GM10248 (cell line): ENCODE measurements around the gene PRL.

Experiments used
- CTCF ChIA-PET: fragments of 300-600 bp; sonication (Branson Sonifier 250); formaldehyde crosslinking; extraction: SDS; loops from one replicate; lab custom pipeline; 2021; ENCODE audit warnings: antibody characterized with exemption; lab: Yijun Ruan, JAX
- POLR2A ChIA-PET: fragments of 350-650 bp; sonication (Branson Sonifier 250); formaldehyde crosslinking; extraction: SDS; loops from one replicate; lab custom pipeline; 2020; ENCODE audit warnings: antibody characterized with exemption; lab: Yijun Ruan, JAX
- DNase-seq: peaks from one replicate; pipeline ENCODE4 v3.0.0; 2012; ENCODE audit errors: extremely low spot score
- TF ChIP-seq, protein P1 (sequence below): IDR thresholded peaks from 2 replicates; pipeline ENCODE4 v1.5.1; 2012; ENCODE audit warnings: mild to moderate bottlenecking, low read depth; ENCODE audit errors: extremely low read depth, missing control alignments, control extremely low read depth

PRL gene

GRCh38 chr6:22322103-22323030, 25.5 kb upstream of the PRL start:
- POLR2A ChIA-PET = no interaction called here
- DNase-seq = no peak
- TF ChIP-seq, protein P1, sequence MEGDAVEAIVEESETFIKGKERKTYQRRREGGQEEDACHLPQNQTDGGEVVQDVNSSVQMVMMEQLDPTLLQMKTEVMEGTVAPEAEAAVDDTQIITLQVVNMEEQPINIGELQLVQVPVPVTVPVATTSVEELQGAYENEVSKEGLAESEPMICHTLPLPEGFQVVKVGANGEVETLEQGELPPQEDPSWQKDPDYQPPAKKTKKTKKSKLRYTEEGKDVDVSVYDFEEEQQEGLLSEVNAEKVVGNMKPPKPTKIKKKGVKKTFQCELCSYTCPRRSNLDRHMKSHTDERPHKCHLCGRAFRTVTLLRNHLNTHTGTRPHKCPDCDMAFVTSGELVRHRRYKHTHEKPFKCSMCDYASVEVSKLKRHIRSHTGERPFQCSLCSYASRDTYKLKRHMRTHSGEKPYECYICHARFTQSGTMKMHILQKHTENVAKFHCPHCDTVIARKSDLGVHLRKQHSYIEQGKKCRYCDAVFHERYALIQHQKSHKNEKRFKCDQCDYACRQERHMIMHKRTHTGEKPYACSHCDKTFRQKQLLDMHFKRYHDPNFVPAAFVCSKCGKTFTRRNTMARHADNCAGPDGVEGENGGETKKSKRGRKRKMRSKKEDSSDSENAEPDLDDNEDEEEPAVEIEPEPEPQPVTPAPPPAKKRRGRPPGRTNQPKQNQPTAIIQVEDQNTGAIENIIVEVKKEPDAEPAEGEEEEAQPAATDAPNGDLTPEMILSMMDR = no peak
- CTCF ChIA-PET = no interaction called here

GRCh38 chr6:22320750-22321149, 23.9 kb upstream of the PRL start:
- no peak for DNase-seq
- TF ChIP-seq, protein P1 = no peak
- CTCF ChIA-PET = interaction anchor here (1.1 to 2.3 kb wide), 2 partner anchors 10 to 12 kb away, joined by 3 to 6 read pairs; no protein-coding TSS in a partner anchor
- POLR2A ChIA-PET = no interaction called here

DNA sequence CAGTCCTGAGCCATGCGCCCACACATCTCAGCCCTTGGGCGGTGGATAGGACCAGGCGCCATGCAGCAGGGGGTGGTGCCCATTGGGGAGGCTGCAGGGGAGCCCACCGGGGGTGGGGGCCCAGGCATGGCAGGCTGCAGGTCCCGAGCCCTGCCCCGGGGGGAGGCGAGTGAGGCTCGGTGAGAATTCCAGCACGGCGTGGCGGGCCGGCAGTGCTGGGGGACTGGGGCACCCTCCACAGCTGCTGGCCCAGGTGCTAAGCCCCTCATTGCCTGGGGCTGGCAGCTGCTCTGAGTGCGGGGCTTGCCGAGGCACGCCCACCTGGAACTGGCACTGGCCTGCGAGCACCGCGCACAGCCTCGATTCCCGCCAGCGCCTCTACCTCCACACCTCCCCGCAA, 21.6 kb upstream of the PRL start:
- no peak for DNase-seq
- POLR2A ChIA-PET = no interaction called here
- TF ChIP-seq, protein P1 = no peak
- CTCF ChIA-PET = interaction anchor here (2.3 kb wide), 1 partner anchor 10 kb away, joined by 6 read pairs; no protein-coding TSS in a partner anchor

GRCh38 chr6:22313796-22314195, 17.0 kb upstream of the PRL start:
- no peak for DNase-seq
- POLR2A ChIA-PET = no interaction called here
- TF ChIP-seq, protein P1 = no peak
- CTCF ChIA-PET = interaction anchor here (1.1 kb wide), 1 partner anchor 13 kb away, joined by 3 read pairs; no protein-coding TSS in a partner anchor

DNA sequence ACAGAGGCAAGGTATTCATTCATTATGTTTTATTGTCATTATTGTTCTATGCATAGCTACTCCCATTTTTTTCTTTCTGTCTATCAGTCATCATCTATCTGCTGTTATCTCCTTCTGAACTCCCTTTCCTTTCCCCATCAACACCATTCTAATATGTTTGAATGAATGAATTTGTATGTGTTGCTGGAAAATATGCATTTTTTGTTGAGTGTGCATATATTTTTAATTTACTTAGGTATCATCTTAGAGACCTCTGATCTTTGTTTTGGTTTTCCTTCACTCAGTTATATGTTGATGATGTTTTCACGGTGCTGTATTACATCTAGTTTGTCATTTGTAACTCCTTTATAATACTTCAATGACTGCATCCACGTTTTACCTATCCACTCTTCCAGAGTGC, 12.1 kb upstream of the PRL start:
- ChIA-PET POLR2A (no interaction called here), CTCF (interaction anchor here (2.5 kb wide), 1 partner anchor 11 kb away, joined by 6 read pairs; no protein-coding TSS in a partner anchor)
- no peak for DNase-seq
- TF ChIP-seq, protein P1 = no peak

- TF ChIP-seq, protein P1 = no peak
- DNase-seq = no peak
- CTCF ChIA-PET = no interaction called here
- POLR2A ChIA-PET = no interaction called here
Measured at GRCh38 chr6:22306741-22307466, 10.1 kb upstream of the PRL start.
